ENCODE data around the gene ARHGAP12.

DNA sequence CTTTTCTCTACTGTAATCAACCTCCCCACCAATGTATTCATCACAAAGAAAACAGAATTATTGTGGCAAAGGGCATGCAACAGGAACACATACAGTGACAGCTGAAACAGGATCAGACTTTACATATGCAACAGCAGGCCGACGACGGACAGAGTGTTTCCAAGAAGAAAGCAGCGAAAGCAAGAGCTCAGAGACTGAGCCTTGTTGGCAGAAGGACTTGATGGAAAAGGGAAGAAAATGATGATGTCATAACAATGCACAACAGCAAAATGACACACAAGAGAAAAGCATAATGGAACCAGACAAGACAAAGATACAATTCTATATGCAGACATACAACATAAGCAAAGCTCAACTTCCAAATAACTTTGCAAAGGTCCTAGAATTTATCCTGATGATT lies 106.5 kb downstream of the ARHGAP12 start:
- TF ChIP-seq, protein P1, sequence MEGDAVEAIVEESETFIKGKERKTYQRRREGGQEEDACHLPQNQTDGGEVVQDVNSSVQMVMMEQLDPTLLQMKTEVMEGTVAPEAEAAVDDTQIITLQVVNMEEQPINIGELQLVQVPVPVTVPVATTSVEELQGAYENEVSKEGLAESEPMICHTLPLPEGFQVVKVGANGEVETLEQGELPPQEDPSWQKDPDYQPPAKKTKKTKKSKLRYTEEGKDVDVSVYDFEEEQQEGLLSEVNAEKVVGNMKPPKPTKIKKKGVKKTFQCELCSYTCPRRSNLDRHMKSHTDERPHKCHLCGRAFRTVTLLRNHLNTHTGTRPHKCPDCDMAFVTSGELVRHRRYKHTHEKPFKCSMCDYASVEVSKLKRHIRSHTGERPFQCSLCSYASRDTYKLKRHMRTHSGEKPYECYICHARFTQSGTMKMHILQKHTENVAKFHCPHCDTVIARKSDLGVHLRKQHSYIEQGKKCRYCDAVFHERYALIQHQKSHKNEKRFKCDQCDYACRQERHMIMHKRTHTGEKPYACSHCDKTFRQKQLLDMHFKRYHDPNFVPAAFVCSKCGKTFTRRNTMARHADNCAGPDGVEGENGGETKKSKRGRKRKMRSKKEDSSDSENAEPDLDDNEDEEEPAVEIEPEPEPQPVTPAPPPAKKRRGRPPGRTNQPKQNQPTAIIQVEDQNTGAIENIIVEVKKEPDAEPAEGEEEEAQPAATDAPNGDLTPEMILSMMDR (IDR thresholded peaks at IDR 0.05) = no peak
- TF ChIP-seq POLR2A (IDR thresholded peaks at IDR 0.05) = no peak

All from vagina (tissue), 2 donors.